GM18909 (cell line): ENCODE results near the gene SCARF2.
"Not testable (repeated sequence)": the region's sequence is repeated elsewhere in the genome, so short reads cannot be mapped to it uniquely, and the experiment has no call there.

Experiments
- ATAC-seq: cut with Tn5 transposase; IDR thresholded peaks from one replicate; pipeline ENCODE4 v1.9.1; 2021; ENCODE audit warnings: mild to moderate bottlenecking; ENCODE audit not compliant: unreplicated experiment, poor library complexity

Gene SCARF2

GRCh38 chr22:20437613-20438426, at the start of gene SCARF2:
Gene SCARF2 (minus strand): TSS chr22:20437825. CDS start chr22:20437754, 71 bp downstream.
- no peak for ATAC-seq

GRCh38 chr22:20486229-20486628, 48.6 kb upstream of the SCARF2 start:
- ATAC-seq, result no peak

DNA sequence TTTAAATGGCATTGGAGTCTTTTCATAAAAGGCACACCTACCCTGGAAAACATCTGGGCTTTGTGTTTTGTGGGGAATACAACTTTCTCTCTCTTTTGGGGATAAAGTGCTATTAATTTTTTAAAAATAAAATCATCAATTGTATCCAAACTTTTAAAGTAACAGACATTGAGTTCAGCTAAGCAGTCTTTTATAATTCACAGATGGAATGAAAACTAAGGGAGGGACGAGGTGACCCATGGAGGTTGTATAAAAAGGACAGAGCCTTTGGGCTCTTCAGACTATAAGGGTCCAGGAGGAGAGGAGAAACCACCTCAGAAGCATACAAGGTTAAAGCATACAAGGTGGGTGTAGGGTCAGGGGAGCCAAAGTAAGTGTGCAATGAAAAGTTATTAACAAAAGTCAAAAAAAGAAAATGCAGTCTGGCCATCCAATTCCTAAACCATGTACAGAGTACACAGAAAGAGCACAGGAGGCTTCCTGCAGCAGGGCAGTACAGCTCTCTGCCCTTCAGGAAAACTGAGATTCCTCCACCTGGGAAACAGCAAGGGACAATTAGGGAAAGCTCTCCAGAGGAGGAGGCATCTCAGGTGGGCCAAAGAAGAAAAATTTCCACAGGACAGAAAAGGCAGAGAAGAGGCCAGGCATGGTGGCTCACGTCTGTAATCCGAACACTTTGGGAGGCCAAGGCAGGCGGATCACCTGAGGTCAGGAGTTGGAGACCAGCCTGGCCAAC, 47.5 kb upstream of the SCARF2 start:
- no peak for ATAC-seq

DNA sequence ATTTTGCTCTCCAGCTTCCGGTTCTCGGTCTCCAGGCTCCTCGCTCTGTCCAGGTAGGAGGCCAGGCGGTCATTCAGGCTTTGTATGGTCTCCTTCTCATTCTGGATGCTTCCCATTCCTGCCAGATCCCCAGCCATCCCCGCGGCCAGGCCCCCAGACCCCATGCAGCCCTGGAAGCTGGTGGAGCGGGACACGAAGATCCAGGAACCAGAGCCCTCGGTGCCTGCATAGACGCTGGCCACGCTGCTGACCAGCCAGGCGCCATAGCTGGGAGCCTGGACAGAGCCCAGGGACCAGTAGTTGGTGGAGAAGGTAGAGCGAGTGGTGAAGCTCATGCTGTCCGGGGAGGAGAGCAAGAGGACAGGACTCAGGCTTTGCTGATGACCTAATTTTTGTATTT, 46.1 kb upstream of the SCARF2 start:
- no peak for ATAC-seq

- ATAC-seq, result not testable (repeated sequence)
These were observed 45.5 kb upstream of the SCARF2 start for GRCh38 chr22:20483143-20483506.

- ATAC-seq, result no peak
These were observed 42.1 kb upstream of the SCARF2 start for GRCh38 chr22:20479612-20480196.

- not testable (repeated sequence) for ATAC-seq
These were observed 40.4 kb upstream of the SCARF2 start for GRCh38 chr22:20478059-20478458.

GRCh38 chr22:20475569-20475968, 37.9 kb upstream of the SCARF2 start:
- not testable (repeated sequence) for ATAC-seq

DNA sequence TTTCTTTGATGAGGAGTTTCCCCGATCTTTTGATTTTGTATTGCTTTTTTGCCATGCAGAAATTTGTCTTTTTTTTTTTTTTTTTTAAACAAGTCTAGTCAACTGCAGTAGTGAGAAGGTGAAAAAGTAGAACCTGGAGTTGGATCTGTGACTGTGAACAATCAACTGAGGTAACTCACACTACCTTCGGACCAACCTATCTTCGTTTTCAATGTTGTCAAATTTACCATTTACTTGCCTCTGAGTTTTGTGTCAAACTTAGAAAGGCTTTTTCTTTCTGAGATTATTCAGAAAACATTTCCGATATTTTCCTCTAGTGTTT, 37.5 kb upstream of the SCARF2 start:
- ATAC-seq, result no peak

DNA sequence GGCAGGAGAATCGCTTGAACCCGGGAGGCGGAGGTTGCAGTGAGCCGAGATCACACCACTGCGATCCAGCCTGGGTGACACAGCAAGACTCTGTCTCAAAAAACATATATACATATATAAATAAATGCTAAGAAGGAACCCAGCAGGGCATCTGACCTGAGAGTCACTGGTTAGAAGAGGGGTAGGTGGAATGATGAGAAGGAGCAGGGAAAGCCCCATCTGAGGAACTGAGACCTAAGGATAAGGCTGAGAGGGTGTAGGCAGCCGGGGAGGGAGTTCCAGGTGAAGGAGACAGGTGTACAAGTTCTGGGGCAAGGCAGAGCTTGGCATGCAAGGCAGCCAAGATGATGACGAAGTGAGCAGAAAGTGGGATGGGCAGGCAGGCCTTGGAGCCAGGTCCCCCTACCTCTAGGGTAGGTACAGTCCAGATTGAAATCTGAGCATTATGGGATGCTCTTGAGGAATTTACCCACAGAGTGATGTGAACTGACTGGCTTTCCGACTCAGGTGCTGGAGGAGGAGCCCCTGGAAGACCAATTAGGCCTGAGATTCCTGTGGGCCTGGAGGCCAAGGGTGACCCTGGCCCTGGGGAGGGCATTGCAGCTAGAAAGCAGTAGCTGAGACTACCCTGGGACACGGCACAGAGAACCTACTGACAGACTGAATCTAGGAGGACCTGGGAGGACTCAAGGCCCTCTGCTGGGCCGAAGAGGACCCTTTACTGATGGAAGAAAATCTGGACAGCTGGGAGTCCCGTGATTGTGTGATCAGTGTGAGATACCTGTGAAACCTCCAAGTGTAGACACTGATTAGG, 35.2 kb upstream of the SCARF2 start:
- ATAC-seq, result no peak

DNA sequence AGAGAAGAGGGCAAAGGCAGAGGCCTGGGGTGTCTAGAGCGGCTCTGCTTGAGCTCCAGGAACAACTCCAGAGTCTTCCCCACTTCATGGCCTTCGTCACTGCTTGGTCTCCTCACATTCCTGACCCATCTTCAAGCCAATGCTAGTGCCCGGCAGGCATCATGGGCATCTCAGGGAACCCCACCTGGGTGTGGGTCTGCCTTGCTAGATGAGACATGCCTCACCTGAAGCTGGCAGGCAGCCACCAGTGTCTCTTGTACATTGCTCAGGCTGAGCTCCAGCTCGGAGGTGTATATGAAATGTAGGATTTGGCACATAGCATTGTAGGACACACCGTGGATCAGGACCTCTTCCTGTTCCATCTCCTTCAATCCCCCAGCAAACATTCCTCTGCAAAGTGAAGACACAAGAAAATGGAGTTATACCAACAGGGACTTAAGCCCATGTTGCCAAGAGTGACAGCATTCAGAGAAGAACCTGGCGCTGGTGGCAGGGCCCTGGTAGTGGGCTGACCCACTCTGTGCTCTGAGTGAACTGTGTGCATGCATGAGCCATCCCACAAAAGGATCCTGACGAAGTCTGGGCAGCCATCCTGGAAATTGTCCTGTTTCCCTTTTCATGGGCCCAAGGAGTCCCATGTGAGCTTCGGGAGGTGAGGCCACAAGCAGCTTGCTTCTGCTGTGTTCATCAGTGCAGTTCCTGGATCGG, 33.7 kb upstream of the SCARF2 start:
- ATAC-seq, result no peak

GRCh38 chr22:20470525-20470924, 32.9 kb upstream of the SCARF2 start:
- ATAC-seq, result not testable (repeated sequence)

- no peak for ATAC-seq
These were observed 31.7 kb upstream of the SCARF2 start for GRCh38 chr22:20469110-20469868.

GRCh38 chr22:20466659-20467379, 29.2 kb upstream of the SCARF2 start:
- ATAC-seq, result no peak

DNA sequence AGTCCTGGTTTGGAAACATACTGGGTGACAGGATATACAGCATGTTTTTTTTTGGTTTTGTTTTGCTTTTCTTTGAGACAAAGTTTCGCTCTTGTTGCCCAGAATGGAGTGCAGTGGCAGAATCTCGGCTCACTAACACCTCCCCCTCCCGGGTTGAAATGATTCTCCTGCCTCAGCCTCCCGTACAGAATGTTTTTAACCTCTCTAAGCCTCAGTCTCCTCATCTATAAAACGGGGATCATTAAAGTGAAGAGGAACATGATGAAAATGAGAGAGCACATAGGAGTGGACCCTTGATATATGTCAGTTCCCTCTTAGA, 28.1 kb upstream of the SCARF2 start:
- ATAC-seq, result no peak

- no peak for ATAC-seq
These were observed 27.5 kb upstream of the SCARF2 start for GRCh38 chr22:20464912-20465758.

- ATAC-seq, result no peak
These were observed 26.5 kb upstream of the SCARF2 start for GRCh38 chr22:20464096-20464614.
